ENCODE measurements around the gene B4GALT2. TPM values are rescaled to one million over a fixed set of nuclear protein-coding genes. Genes with fewer than 3 reads are reported as not detected.

The B4GALT2 gene
- polyA plus RNA-seq, 1 of the 3 experiments (the other 2 are of a cell fraction): 48.0 TPM

- TF ChIP-seq IRF3 (IDR thresholded peaks at IDR 0.05; ENCODE audit: low read depth, low read length) (peak; percentile 60), CTCF (IDR thresholded peaks at IDR 0.05) (peak; percentile 26), FOXJ3 (CRISPR knock-in tag; IDR thresholded peaks at IDR 0.05) (no peak), GABPA (IDR thresholded peaks at IDR 0.05; ENCODE audit: low read depth) (peak; percentile 92), YY1 (IDR thresholded peaks at IDR 0.05; ENCODE audit: low read depth) (peak; percentile 77; the same call in 1 of the 2 replicates), TAF1 (IDR thresholded peaks at IDR 0.05; ENCODE audit: borderline replicate concordance, low read depth, low read length) (peak; percentile 53; the same call in 1 of the 2 replicates), RXRA (IDR thresholded peaks at IDR 0.05; ENCODE audit: borderline replicate concordance, low read depth) (no peak), ELF1 (IDR thresholded peaks at IDR 0.05) (peak; percentile 80), TEAD4 (IDR thresholded peaks at IDR 0.05; ENCODE audit: borderline replicate concordance, insufficient read depth) (no peak), RFX5 (IDR thresholded peaks at IDR 0.05; ENCODE audit: low read length) (peak; percentile 39; the same call in 1 of the 2 replicates), JUND (IDR thresholded peaks at IDR 0.05) (no peak), TCF12 (IDR thresholded peaks at IDR 0.05) (no peak)
Observed at GRCh38 chr1:43969746-43970466, 9.1 kb upstream of the B4GALT2 start, which contains the start of gene DPH2 (continued).

GRCh38 chr1:43970502-43970901 lies 8.5 kb upstream of the B4GALT2 start:
- ChIA-PET CTCF (interaction anchor here (0.7 to 1.2 kb wide), 5 partner anchors 24 to 207 kb away, joined by 3 to 4 read pairs (median 3); no protein-coding TSS in a partner anchor), POLR2A (interaction anchor here (0.9 to 1.4 kb wide), 4 partner anchors 7 to 60 kb away, joined by 3 to 4 read pairs (median 3); no protein-coding TSS in a partner anchor)
- H3K4me3 ChIP-seq (ENCODE audit: low read depth in 2 of 2, low read length in 1 of 2): peak overlapping the region; percentile 98 to 100
- H3K9me2 ChIP-seq: no peaks in the 10 kb centered on the region
- peaks cover 0 to 38% of the 10 kb centered on the region in 2 experiments for H3K36me3 ChIP-seq (replicated peaks in 1 of 2; ENCODE audit: control insufficient read depth in 1 of 2, insufficient read depth in 2 of 2, low read length in 1 of 2)
- peaks cover 25% of the 10 kb centered on the region for H3K79me2 ChIP-seq (ENCODE audit: insufficient read depth)
- H3F3A ChIP-seq (replicated peaks; ENCODE audit: insufficient read depth): peaks cover 14% of the 10 kb centered on the region
- H3K9ac ChIP-seq: peak overlapping the region; percentile 82
- DNase-seq: no peak
- H3K9me3 ChIP-seq: no peaks in the 10 kb centered on the region
- WGBS (ENCODE audit: low lambda C conversion rate): 20% methylated on average over 5 of the region's 5 CpGs
- H3K4me2 ChIP-seq: peak overlapping the region; percentile 95
- H4K20me1 ChIP-seq (ENCODE audit: insufficient read depth): peaks cover under 1% of the 10 kb centered on the region; the same call in 1 of the 2 replicates
- H2AFZ ChIP-seq (ENCODE audit: low read depth): peak overlapping the region; percentile 90; the same call in 1 of the 2 replicates
- peaks cover 3 to 25% of the 10 kb centered on the region in 2 experiments; a peak in 1 of 4 replicates for H3K4me1 ChIP-seq (ENCODE audit: control insufficient read depth in 1 of 2, insufficient read depth in 2 of 2, low read depth in 1 of 2, low read length in 1 of 2)
- peak overlapping the region in 1 of 2 experiments; percentile 32; a peak in 2 of 4 replicates for H3K27ac ChIP-seq (ENCODE audit: low read depth in 2 of 2, low read length in 1 of 2)
- H3K27me3 ChIP-seq (ENCODE audit: insufficient read depth): no peaks in the 10 kb centered on the region
- no peak for TF ChIP-seq REST (IDR thresholded peaks at IDR 0.05; ENCODE audit: low read depth, low read length)
- TF ChIP-seq EP300 (IDR thresholded peaks at IDR 0.05; ENCODE audit: borderline replicate concordance in 1 of 2, low read depth in 1 of 2, low read length in 1 of 2): no peak
- TF ChIP-seq YY1 (IDR thresholded peaks at IDR 0.05; ENCODE audit: low read depth): no peak
- no peak for TF ChIP-seq FOXM1 (IDR thresholded peaks at IDR 0.05; ENCODE audit: low read depth)
- TF ChIP-seq RCOR1 (IDR thresholded peaks at IDR 0.05; ENCODE audit: low read length): no peak
- TF ChIP-seq PBX3 (IDR thresholded peaks at IDR 0.05): no peak
- TF ChIP-seq NRF1 (IDR thresholded peaks at IDR 0.05; ENCODE audit: low read depth, low read length): no peak
- no peak for TF ChIP-seq SMC3 (IDR thresholded peaks at IDR 0.05; ENCODE audit: low read depth, low read length)
- no peak for TF ChIP-seq RXRA (IDR thresholded peaks at IDR 0.05; ENCODE audit: borderline replicate concordance, low read depth)
